Endodermal cell (in vitro differentiated cells): ENCODE data around the gene P3H3. TPM values are rescaled to one million over a fixed set of nuclear protein-coding genes. Genes with fewer than 3 reads are reported as not detected.

Experiments used
- DNase-seq: peaks from one replicate; pipeline ENCODE4 v3.0.0-alpha.2; 2017
- H3K27ac ChIP-seq: 2 replicates; pipeline ENCODE4 v1.5.1; 2013; ENCODE audit warnings: mild to moderate bottlenecking, low read depth, low read length, moderate library complexity
- H3K27me3 ChIP-seq: 2 replicates; pipeline ENCODE4 v1.6.1; 2013; ENCODE audit warnings: mild to moderate bottlenecking, low read length, moderate library complexity; ENCODE audit not compliant: insufficient read depth, control insufficient read depth, poor library complexity, severe bottlenecking
- H3K36me3 ChIP-seq: 2 replicates; pipeline ENCODE4 v1.7.0; 2013; ENCODE audit warnings: mild to moderate bottlenecking, low read length, moderate library complexity; ENCODE audit not compliant: control insufficient read depth, insufficient read depth
- H3K4me1 ChIP-seq: one replicate; pipeline ENCODE4 v1.7.0; 2013; ENCODE audit warnings: low read length; ENCODE audit not compliant: control insufficient read depth, insufficient read depth
- H3K4me3 ChIP-seq: 2 replicates; pipeline ENCODE4 v1.5.1; 2013; ENCODE audit warnings: mild to moderate bottlenecking, low read length, moderate library complexity
- H3K9ac ChIP-seq: 2 replicates; pipeline ENCODE4 v1.6.1; 2013; ENCODE audit warnings: mild to moderate bottlenecking, low read length, moderate library complexity; ENCODE audit not compliant: poor library complexity, severe bottlenecking; ENCODE audit errors: extremely low read depth
- H3K9me3 ChIP-seq: 2 replicates; pipeline ENCODE4 v1.6.1; 2013; ENCODE audit warnings: mild to moderate bottlenecking, low read length, moderate library complexity; ENCODE audit not compliant: control insufficient read depth
- H3K27ac Mint-ChIP-seq: 2 replicates; pipeline ENCODE4 v1.8.0; 2020; ENCODE audit warnings: mixed read lengths
- H3K27me3 Mint-ChIP-seq: 2 replicates; pipeline ENCODE4 v1.8.0; 2021; ENCODE audit warnings: mild to moderate bottlenecking, mixed read lengths; ENCODE audit not compliant: insufficient read depth
- H3K36me3 Mint-ChIP-seq: 2 replicates; pipeline ENCODE4 v1.8.0; 2020; ENCODE audit warnings: low read depth, mixed read lengths
- H3K4me1 Mint-ChIP-seq: 2 replicates; pipeline ENCODE4 v1.8.0; 2020; ENCODE audit warnings: mixed read lengths
- H3K4me3 Mint-ChIP-seq: 2 replicates; pipeline ENCODE4 v1.8.0; 2020; ENCODE audit warnings: mild to moderate bottlenecking, moderate library complexity, mixed read lengths
- H3K9me3 Mint-ChIP-seq: 2 replicates; pipeline ENCODE4 v1.8.0; 2020; ENCODE audit warnings: mild to moderate bottlenecking, mixed read lengths
- CTCF ChIP-seq: fragments of 200-600 bp; sonication (generic); conservative IDR thresholded peaks from 2 replicates; pipeline ENCODE4 v1.5.0; 2021; ENCODE audit warnings: antibody characterized with exemption, mild to moderate bottlenecking
- WGBS, 2 experiments: methylation state at CpG; one replicate each; pipeline versions ENCODE4 v1.1.5 to v1.1.7; 2013; ENCODE audit warnings: missing lambda C conversion rate in 2 of 2, mixed read lengths in 1 of 2; ENCODE audit not compliant: insufficient coverage in 1 of 2, insufficient read length in 1 of 2; 5-methylcytosine and 5-hydroxymethylcytosine counted together
- total RNA-seq, 2 donors: library from RNA; stranded (reverse); fragmentation: NEBNext Ultra II Directional in 1 of 2; extraction: Animal tissue kit (Norgen Biotek cat#: 25700) in 1 of 2; gene quantifications; 2 replicates in 1 of 2; 3 replicates in 1 of 2; pipeline ENCODE4 v1.2.1, GENCODE V29; 2021

Gene P3H3
- total RNA-seq, 2 donors from 2014 or later = 58.4 to 63.1 TPM

GRCh38 chr12:6866163-6866919 is 38.1 kb downstream of the P3H3 start:
- no peaks in the 10 kb centered on the region for H3K27me3 ChIP-seq
- peak overlapping the region; percentile 95 for H3K4me3 Mint-ChIP-seq
- H3K36me3 ChIP-seq = peaks cover 61% of the 10 kb centered on the region
- peaks cover 5% of the 10 kb centered on the region for H3K4me1 ChIP-seq
- H3K27me3 Mint-ChIP-seq = no peaks in the 10 kb centered on the region
- DNase-seq = peak; percentile 80
- H3K27ac ChIP-seq = no peak overlapping the region
- peak overlapping the region; percentile 96 for H3K27ac Mint-ChIP-seq
- TF ChIP-seq CTCF = no peak
- H3K9me3 ChIP-seq = no peaks in the 10 kb centered on the region
- H3K36me3 Mint-ChIP-seq = peaks cover 74% of the 10 kb centered on the region
- no peaks in the 10 kb centered on the region for H3K9me3 Mint-ChIP-seq
- peaks cover 47% of the 10 kb centered on the region for H3K4me1 Mint-ChIP-seq
- H3K9ac ChIP-seq = peak overlapping the region; percentile 30
- peak overlapping the region; percentile 73 for H3K4me3 ChIP-seq
- 69 to 81% methylated on average over 6 to 18 of the region's 19 CpGs for WGBS, 2 experiments

GRCh38 chr12:6866920-6867412 is 38.8 kb downstream of the P3H3 start:
- Mint-ChIP-seq H3K36me3 (peaks cover 70% of the 10 kb centered on the region), H3K4me1 (peaks cover 53% of the 10 kb centered on the region), H3K4me3 (peak overlapping the region; percentile 95), H3K27me3 (no peaks in the 10 kb centered on the region), H3K9me3 (no peaks in the 10 kb centered on the region), H3K27ac (peak overlapping the region; percentile 96)
- Histone ChIP-seq H3K9me3 (no peaks in the 10 kb centered on the region), H3K4me1 (peaks cover 8% of the 10 kb centered on the region), H3K36me3 (peaks cover 56% of the 10 kb centered on the region), H3K4me3 (peak overlapping the region; percentile 73), H3K27me3 (no peaks in the 10 kb centered on the region), H3K27ac (no peak overlapping the region), H3K9ac (peak overlapping the region; percentile 30)
- no peak for DNase-seq
- TF ChIP-seq CTCF = peak; percentile 13
- 10 to 42% methylated on average over 10 to 33 of the region's 33 CpGs for WGBS, 2 experiments

GRCh38 chr12:6867413-6868210 is 39.4 kb downstream of the P3H3 start, which contains the start of gene TPI1:
TSS of gene TPI1 (plus strand) at chr12:6867531. CDS start at chr12:6867567, 36 bp downstream.
- Histone ChIP-seq H3K4me3 (peak within 1 kb of the TSS; percentile 99), H3K9ac (peak within 1 kb of the TSS; percentile 77), H3K4me1 (peaks cover 8% of the 10 kb centered on the region), H3K27ac (peak within 1 kb of the TSS; percentile 68), H3K9me3 (no peaks in the 10 kb centered on the region), H3K36me3 (peaks cover 53% of the 10 kb centered on the region), H3K27me3 (no peaks in the 10 kb centered on the region)
- Mint-ChIP-seq H3K27ac (peak within 1 kb of the TSS; percentile 96), H3K36me3 (peaks cover 68% of the 10 kb centered on the region), H3K9me3 (no peaks in the 10 kb centered on the region), H3K27me3 (no peaks in the 10 kb centered on the region), H3K4me3 (peak within 1 kb of the TSS; percentile 95), H3K4me1 (peaks cover 57% of the 10 kb centered on the region)
- 0% methylated on average over 18 to 84 of the region's 86 CpGs for WGBS, 2 experiments
- DNase-seq = peak; percentile 96
- TF ChIP-seq CTCF = no peak
